GM23338 (cell line): Measurements from ENCODE around the gene TM9SF2. TPM values are rescaled to one million over a fixed set of nuclear protein-coding genes. Genes with fewer than 3 reads are reported as not detected.

Experiments
- ATAC-seq: fragments of 200-7000 bp; cut with Tn5 transposase; 3 replicates; pipeline ENCODE4 v1.9.1; 2020
- DNase-seq: peaks from one replicate; pipeline ENCODE4 v3.0.0-alpha.2; 2015; ENCODE audit warnings: low spot score
- H2AFZ ChIP-seq: fragments of 200-600 bp; sonication (generic); 2 replicates; pipeline ENCODE4 v1.8.0; 2016; ENCODE audit warnings: antibody characterized with exemption, mild to moderate bottlenecking, moderate library complexity
- H3F3A ChIP-seq: fragments of 200-600 bp; sonication (generic); replicated peaks from 2 replicates; pipeline ENCODE4 v1.8.0; 2017; ENCODE audit warnings: antibody characterized with exemption, mixed run types, low read depth
- H3K27ac ChIP-seq: fragments of 200-600 bp; sonication (generic); 2 replicates; pipeline ENCODE4 v1.6.1; 2016; ENCODE audit warnings: low read depth
- H3K27me3 ChIP-seq: fragments of 200-600 bp; sonication (generic); 2 replicates; pipeline ENCODE4 v1.8.0; 2016; ENCODE audit warnings: mild to moderate bottlenecking, mixed run types, moderate library complexity; ENCODE audit not compliant: insufficient read depth
- H3K36me3 ChIP-seq: fragments of 200-600 bp; sonication (generic); 2 replicates; pipeline ENCODE4 v1.8.0; 2016; ENCODE audit warnings: mild to moderate bottlenecking; ENCODE audit not compliant: insufficient read depth
- H3K4me1 ChIP-seq: fragments of 200-600 bp; sonication (generic); 2 replicates; pipeline ENCODE4 v1.8.0; 2016; ENCODE audit warnings: mild to moderate bottlenecking, moderate library complexity; ENCODE audit not compliant: insufficient read depth
- H3K4me2 ChIP-seq: fragments of 200-600 bp; sonication (generic); 2 replicates; pipeline ENCODE4 v1.7.1; 2017; ENCODE audit warnings: mixed run types
- H3K4me3 ChIP-seq: fragments of 200-600 bp; sonication (generic); 2 replicates; pipeline ENCODE4 v1.6.1; 2016; ENCODE audit warnings: mixed run types
- H3K79me2 ChIP-seq: fragments of 200-600 bp; sonication (generic); replicated peaks from 2 replicates; pipeline ENCODE4 v1.8.0; 2017; ENCODE audit warnings: mild to moderate bottlenecking; ENCODE audit not compliant: insufficient read depth
- H3K9me2 ChIP-seq: fragments of 200-600 bp; sonication (generic); 2 replicates; pipeline ENCODE4 v1.8.0; 2017; ENCODE audit not compliant: insufficient read depth
- H4K20me1 ChIP-seq: fragments of 200-600 bp; sonication (generic); replicated peaks from 2 replicates; pipeline ENCODE4 v1.8.0; 2017; ENCODE audit warnings: mild to moderate bottlenecking; ENCODE audit not compliant: insufficient read depth
- H3K27ac Mint-ChIP-seq: 2 replicates; pipeline ENCODE4 v1.8.0; 2020; ENCODE audit warnings: inconsistent platforms, mild to moderate bottlenecking, moderate library complexity, mixed read lengths
- H3K27me3 Mint-ChIP-seq: 3 replicates; pipeline ENCODE4 v1.8.0; 2022; ENCODE audit warnings: low read depth, mild to moderate bottlenecking, moderate library complexity, mixed read lengths, inconsistent platforms; ENCODE audit not compliant: insufficient read depth, poor library complexity
- H3K36me3 Mint-ChIP-seq: 3 replicates; pipeline ENCODE4 v1.8.0; 2021; ENCODE audit warnings: low read depth, mild to moderate bottlenecking, inconsistent platforms, moderate library complexity, mixed read lengths
- H3K4me1 Mint-ChIP-seq: 3 replicates; pipeline ENCODE4 v1.8.0; 2020; ENCODE audit warnings: mild to moderate bottlenecking, inconsistent platforms, mixed read lengths
- H3K4me3 Mint-ChIP-seq: 3 replicates; pipeline ENCODE4 v1.8.0; 2021; ENCODE audit warnings: moderate library complexity, mild to moderate bottlenecking, inconsistent platforms, mixed read lengths
- H3K9me3 Mint-ChIP-seq: 3 replicates; pipeline ENCODE4 v1.8.0; 2020; ENCODE audit warnings: moderate library complexity, mild to moderate bottlenecking, inconsistent platforms, mixed read lengths
- CREB1 ChIP-seq: fragments of 250-450 bp; sonication (Bioruptor Pico); IDR thresholded peaks from 2 replicates; pipeline ENCODE4 v1.5.0; 2020; ENCODE audit warnings: low read depth, mild to moderate bottlenecking, moderate library complexity
- CTCF ChIP-seq, 2 experiments: fragments of 200-600 bp in 1 of 2; sonication (generic) in 1 of 2; conservative IDR thresholded peaks; 2 replicates each; pipeline versions ENCODE4 v1.5.1 to v1.6.1; 2016 to 2017; ENCODE audit warnings: antibody characterized with exemption in 2 of 2, low read depth in 2 of 2, mild to moderate bottlenecking in 2 of 2, moderate library complexity in 1 of 2
- ETS1 ChIP-seq: IDR thresholded peaks from 2 replicates; pipeline ENCODE4 v1.6.1; 2016; ENCODE audit warnings: antibody characterized with exemption
- EZH2 ChIP-seq: fragments of 200-600 bp; sonication (generic); IDR thresholded peaks from one replicate; pipeline ENCODE4 v1.8.0; 2017; ENCODE audit warnings: antibody characterized with exemption, mild to moderate bottlenecking, low read depth; ENCODE audit not compliant: unreplicated experiment
- EZH2phosphoT487 ChIP-seq: fragments of 200-600 bp; sonication (generic); IDR thresholded peaks from one replicate; pipeline ENCODE4 v1.8.1; 2018; ENCODE audit warnings: antibody characterized with exemption; ENCODE audit not compliant: unreplicated experiment
- JUNB ChIP-seq: IDR thresholded peaks from one replicate; pipeline ENCODE4 v1.6.1; 2016; ENCODE audit warnings: antibody characterized with exemption; ENCODE audit not compliant: unreplicated experiment
- NANOG ChIP-seq: IDR thresholded peaks from 2 replicates; pipeline ENCODE4 v1.6.1; 2016; ENCODE audit warnings: antibody characterized with exemption, borderline replicate concordance
- POLR2AphosphoS5 ChIP-seq: IDR thresholded peaks from 2 replicates; pipeline ENCODE4 v1.6.1; 2016; ENCODE audit warnings: antibody characterized with exemption, low read depth
- REST ChIP-seq: IDR thresholded peaks from one replicate; pipeline ENCODE4 v1.6.1; 2018; ENCODE audit warnings: antibody characterized with exemption; ENCODE audit not compliant: unreplicated experiment
- STAT1 ChIP-seq: IDR thresholded peaks from one replicate; pipeline ENCODE4 v1.6.1; 2016; ENCODE audit warnings: antibody characterized with exemption; ENCODE audit not compliant: unreplicated experiment
- ZNF114 ChIP-seq: fragments of 250-450 bp; sonication (Bioruptor Pico); IDR thresholded peaks from 2 replicates; pipeline ENCODE4 v1.5.0; 2020; ENCODE audit warnings: mild to moderate bottlenecking, moderate library complexity
- ZNF331 ChIP-seq: fragments of 250-450 bp; sonication (Bioruptor Pico); IDR thresholded peaks from 2 replicates; pipeline ENCODE4 v1.5.0; 2020; ENCODE audit warnings: low read depth, mild to moderate bottlenecking, moderate library complexity
- ZNF462 ChIP-seq: fragments of 250-450 bp; sonication (Bioruptor Pico); IDR thresholded peaks from 2 replicates; pipeline ENCODE4 v1.5.0; 2020; ENCODE audit warnings: mild to moderate bottlenecking, moderate library complexity
- polyA plus RNA-seq: library from polyadenylated mRNA; unstranded; fragments of >200 nt; fragmentation: Nextera tagmentation; extraction: Ambion mirVana; gene quantifications from 2 replicates; pipeline ENCODE4 v1.2.1, GENCODE V29; 2016
- total RNA-seq: library from RNA; depleted of rRNA; stranded (reverse); fragments of >200 nt; shearing (Covaris generic); gene quantifications from 2 replicates; pipeline ENCODE4 v1.2.3, GENCODE V29; 2014

The TM9SF2 gene
- total and polyA plus RNA-seq, 2 experiments from 2014 or later = 50.5 to 115 TPM

- Mint-ChIP-seq H3K36me3 (no peaks in the 10 kb centered on the region), H3K27me3 (no peaks in the 10 kb centered on the region), H3K9me3 (no peaks in the 10 kb centered on the region), H3K4me3 (no peak overlapping the region), H3K4me1 (no peaks in the 10 kb centered on the region; the same call in 2 of the 3 replicates), H3K27ac (no peak overlapping the region)
- H3K4me2 ChIP-seq = no peak overlapping the region
- H3K9me2 ChIP-seq = no peaks in the 10 kb centered on the region; the same call in 1 of the 2 replicates
- H3K4me3 ChIP-seq = no peak overlapping the region
- DNase-seq (no peak), ATAC-seq (no peak)
- H3F3A ChIP-seq = no peaks in the 10 kb centered on the region
- H3K79me2 ChIP-seq = no peaks in the 10 kb centered on the region
- no peaks in the 10 kb centered on the region for H3K27me3 ChIP-seq
- no peaks in the 10 kb centered on the region for H4K20me1 ChIP-seq
- no peak overlapping the region for H2AFZ ChIP-seq
- H3K27ac ChIP-seq = no peak overlapping the region
- TF ChIP-seq ZNF114 (CRISPR knock-in tag) (no peak), NANOG (no peak), ZNF462 (CRISPR knock-in tag) (no peak), REST (no peak), JUNB (no peak), STAT1 (no peak), POLR2AphosphoS5 (no peak), CTCF (conservative IDR thresholded peaks at IDR 0.05; ENCODE audit: low read depth in 2 of 2) (no peak), EZH2phosphoT487 (no peak), CREB1 (no peak), ZNF331 (CRISPR knock-in tag) (no peak), ETS1 (no peak), EZH2 (no peak)
- H3K4me1 ChIP-seq = 0 out of 2 replicates have a peak, but pooled peaks cover 2% of the 10 kb centered on the region
- H3K36me3 ChIP-seq = no peaks in the 10 kb centered on the region
These were observed 79.4 kb downstream of the TM9SF2 start for GRCh38 chr13:99580500-99581268.
